ENCODE results near the gene ZNF555. TPM values are rescaled to one million over a fixed set of nuclear protein-coding genes. Genes with fewer than 3 reads are reported as not detected.
"Not testable (repeated sequence)": the region's sequence is repeated elsewhere in the genome, so short reads cannot be mapped to it uniquely, and the experiment has no call there.

The ZNF555 gene
- total RNA-seq, 2 donors from 2014 or later: 1.3 to 2.8 TPM

DNA sequence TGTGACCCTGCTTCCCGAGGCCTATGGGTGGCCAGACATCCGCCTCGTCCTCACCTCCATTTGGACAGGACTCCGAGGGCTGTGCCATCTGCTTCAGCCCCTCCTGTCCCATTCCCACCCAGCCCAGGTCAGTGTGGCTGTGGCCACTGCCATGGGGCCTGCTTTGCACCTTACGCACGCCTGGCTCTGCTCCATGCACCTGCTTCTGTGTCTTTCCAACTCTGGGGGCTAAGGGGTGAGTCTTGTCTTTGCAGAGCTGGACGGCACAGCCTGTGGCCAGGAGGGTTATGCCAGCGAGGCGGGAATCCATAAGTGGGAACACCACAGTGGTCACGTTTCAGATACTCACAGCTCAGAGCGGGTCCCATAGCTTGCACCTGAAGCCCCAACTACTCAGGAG lies 26.8 kb upstream of the ZNF555 start:
- H3K9me3 Mint-ChIP-seq: peaks cover 0 to 4% of the 10 kb centered on the region in 2 donors
- ATAC-seq: no peak
- H3K27ac Mint-ChIP-seq: no peak overlapping the region
- peaks cover 0 to 2% of the 10 kb centered on the region in 2 donors for H3K36me3 Mint-ChIP-seq
- no peak for DNase-seq (ENCODE audit: low spot score in 2 of 2)

DNA sequence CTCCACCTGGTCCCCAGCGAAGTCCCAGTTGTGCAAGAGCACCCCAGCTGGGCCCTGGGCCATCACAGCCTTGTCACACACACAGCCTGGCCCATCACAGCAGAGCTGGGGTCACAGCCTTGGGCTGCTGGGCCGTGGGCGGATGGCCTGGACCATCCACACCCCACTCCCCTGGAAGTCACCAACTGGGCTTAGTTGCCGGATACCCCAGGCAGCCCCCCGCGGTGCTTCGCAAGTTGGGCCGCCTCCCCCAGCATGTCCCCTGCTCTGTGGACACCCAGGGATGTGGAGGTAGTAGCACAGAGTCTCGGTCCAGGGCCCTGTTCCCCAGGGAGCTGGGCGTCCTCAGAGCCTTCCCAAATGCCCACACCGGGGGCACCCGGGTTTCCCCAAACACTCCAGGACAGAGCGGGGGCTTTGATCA lies 26.1 kb upstream of the ZNF555 start:
- no peak for ATAC-seq
- peak overlapping the region in 1 of 2 donors; percentile 36 for H3K27ac Mint-ChIP-seq
- H3K36me3 Mint-ChIP-seq: no peaks in the 10 kb centered on the region
- H3K9me3 Mint-ChIP-seq: peaks cover 0 to 4% of the 10 kb centered on the region in 2 donors
- DNase-seq (ENCODE audit: low spot score in 2 of 2): no peak

DNA sequence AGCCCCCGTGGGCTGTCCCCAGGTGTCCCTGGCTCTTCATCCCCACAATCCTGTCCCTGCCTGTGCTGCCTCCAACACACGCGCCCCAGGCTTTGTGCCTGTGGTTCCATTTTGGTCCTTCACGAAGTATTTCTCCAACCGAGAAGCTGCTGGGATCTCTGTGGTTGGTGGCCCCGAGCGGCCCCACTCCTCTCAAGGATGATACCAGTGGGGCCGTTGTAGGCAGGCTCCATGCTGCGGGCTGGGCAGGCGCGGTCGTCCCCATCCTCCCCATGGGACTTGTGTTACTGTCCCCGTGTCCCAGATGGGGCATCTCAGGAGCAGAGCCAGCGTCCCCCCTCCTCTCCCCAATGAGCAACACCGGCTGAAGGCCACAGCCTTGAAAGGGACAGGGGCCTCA lies 25.4 kb upstream of the ZNF555 start:
- ATAC-seq (no peak), DNase-seq (ENCODE audit: low spot score in 2 of 2) (no peak)
- H3K27ac Mint-ChIP-seq: no peak overlapping the region
- H3K9me3 Mint-ChIP-seq: peaks cover 0 to 4% of the 10 kb centered on the region in 2 donors
- H3K36me3 Mint-ChIP-seq: no peaks in the 10 kb centered on the region

DNA sequence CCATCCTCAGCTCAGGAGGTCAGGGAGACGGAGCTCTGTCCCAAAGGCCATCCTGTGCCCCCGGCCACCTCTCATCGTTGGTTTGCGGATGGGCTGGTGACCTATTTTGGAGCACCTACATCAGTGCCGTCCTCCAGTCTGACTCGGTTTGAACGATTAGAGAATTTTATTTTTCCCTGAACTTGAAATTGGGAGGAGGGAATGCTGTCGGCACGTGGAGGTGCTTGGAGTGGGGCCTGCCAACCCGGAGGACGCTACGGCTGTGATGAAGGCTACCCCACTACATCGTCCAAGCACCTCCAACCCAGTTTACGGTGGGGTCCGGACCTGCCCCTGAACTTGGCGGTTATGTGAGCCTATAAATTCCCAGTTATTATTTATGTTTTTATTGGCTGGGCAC lies 24.6 kb upstream of the ZNF555 start:
- no peaks in the 10 kb centered on the region for H3K36me3 Mint-ChIP-seq
- DNase-seq (ENCODE audit: low spot score in 2 of 2) (no peak), ATAC-seq (no peak)
- H3K9me3 Mint-ChIP-seq: peaks cover 0 to 4% of the 10 kb centered on the region in 2 donors
- H3K27ac Mint-ChIP-seq: no peak overlapping the region

DNA sequence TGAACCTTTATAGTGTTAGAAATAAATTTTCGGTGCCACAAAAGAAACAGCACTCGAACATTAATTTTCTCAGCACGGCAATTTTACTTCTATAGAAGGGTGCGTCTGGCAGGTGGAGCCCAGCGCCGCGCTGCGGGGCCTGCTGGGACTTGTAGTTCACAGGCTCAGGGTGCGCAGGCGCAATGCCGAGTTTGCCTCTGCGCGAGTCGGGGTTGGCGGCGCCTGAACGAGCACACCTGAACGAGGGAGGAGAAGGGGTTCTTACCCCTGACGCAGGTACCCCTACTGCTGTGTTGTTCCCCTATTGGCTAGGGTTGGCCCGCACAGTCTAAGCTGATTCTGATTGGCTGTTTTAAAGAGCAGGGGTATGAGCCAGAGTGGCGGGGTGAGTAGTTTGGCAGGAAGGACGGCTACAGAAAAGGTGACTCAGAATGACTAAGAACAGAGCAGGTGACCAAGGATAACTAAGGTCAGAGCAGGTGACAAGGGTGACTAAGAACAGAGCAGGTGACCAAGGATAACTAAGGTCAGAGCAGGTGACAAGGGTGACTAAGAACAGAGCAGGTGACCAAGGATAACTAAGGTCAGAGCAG lies 23.9 kb upstream of the ZNF555 start:
- H3K27ac Mint-ChIP-seq: peak overlapping the region in 1 of 2 donors; percentile 22
- H3K9me3 Mint-ChIP-seq; H3K36me3 Mint-ChIP-seq; DNase-seq (ENCODE audit: low spot score in 2 of 2): not testable (repeated sequence)
- peak in 1 of 2 donors; percentile 21 for ATAC-seq

DNA sequence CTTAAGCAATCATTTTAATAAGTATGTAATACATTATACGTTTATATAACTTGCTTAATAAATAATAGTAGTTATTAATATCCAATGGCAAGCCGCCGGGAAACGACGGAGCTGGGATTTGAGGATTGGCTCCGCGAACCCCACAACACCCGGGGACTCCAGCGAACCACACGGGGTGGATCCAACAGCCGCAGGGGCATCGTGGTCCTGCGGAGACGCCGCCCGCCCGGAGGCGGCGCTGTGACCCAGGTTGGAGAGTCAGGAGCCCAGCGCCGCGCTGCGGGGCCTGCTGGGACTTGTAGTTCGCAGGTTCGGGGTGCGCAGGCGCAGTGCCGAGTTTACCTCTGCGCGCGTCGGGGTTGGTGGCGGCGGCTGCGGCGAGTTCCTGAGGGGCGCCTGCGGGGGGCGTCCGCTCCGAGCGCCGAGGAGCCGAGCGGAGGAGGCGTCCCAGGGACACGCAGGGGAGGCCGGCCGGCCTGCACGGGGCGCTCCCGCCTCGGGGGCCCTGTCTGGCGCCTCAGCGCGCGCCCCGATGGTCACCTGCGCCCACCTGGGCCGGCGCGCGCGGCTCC lies 21.6 kb upstream of the ZNF555 start, which contains the start of gene ZNF554:
ZNF554 (plus strand) TSS at position 329 of the 572 bp plus-strand sequence; CDS start at position 533, 204 bp downstream.
- no peaks in the 10 kb centered on the region for H3K36me3 Mint-ChIP-seq
- H3K27ac Mint-ChIP-seq: peak within 1 kb of the TSS; percentile 56 to 79
- DNase-seq (ENCODE audit: low spot score in 2 of 2) (peak; percentile 96 to 99), ATAC-seq (peak; percentile 95 to 98)
- H3K9me3 Mint-ChIP-seq: peaks cover 0 to 4% of the 10 kb centered on the region in 2 donors

DNA sequence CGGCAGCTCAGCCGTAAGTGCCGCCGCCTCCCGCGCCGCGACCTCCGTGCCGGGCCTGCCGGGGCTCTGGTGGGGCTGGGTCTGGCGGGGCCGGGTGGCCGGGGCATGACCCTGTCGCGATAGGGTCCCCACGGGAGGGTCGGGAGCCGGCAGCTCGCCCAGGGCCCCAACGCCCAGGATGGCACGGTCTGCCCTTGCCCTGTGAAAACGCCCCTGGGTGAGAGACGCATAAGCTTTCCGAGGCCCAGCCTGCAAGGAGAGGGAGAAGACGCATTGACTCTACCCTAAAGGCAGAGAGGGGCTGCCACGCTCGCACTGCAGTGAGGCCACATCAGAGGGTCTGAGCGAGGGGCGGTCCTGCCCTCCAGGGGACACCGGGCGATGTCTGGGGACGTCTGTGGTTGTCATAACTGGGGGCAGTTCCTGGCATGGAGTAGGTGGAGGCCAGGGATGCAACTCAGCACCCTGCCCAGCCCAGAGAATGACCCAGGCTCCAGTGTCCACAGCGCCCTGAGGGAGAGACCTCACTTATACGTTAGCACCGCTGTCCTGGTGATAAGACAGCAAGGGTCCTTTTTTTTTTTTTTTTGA lies 21.1 kb upstream of the ZNF555 start:
- ATAC-seq (peak in 1 of 2 donors; percentile 23), DNase-seq (ENCODE audit: low spot score in 2 of 2) (no peak)
- Mint-ChIP-seq H3K36me3 (no peaks in the 10 kb centered on the region), H3K27ac (peak overlapping the region; percentile 18 to 44), H3K9me3 (peaks cover 0 to 4% of the 10 kb centered on the region in 2 donors)

DNA sequence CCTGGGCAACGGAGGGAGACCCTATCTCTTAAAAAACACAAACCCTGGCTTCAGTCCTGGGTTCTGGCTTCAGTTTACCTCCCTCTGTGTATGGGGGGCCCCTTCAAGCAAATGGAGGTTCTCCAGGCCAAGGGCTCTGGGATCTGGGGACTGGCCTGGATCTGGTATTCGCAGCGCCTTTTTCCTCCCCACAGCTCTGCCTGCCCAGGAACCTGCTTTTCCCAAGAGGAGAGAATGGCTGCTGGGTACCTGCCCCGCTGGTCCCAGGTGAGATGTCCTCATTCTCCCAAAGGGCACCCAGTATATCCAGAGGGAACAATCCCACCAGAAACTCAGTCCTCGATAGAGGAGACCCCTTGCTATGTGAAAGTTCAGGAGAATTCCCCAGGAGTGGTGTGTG lies 18.4 kb upstream of the ZNF555 start:
- Mint-ChIP-seq H3K36me3 (peaks cover 6 to 8% of the 10 kb centered on the region in 2 donors), H3K27ac (no peak overlapping the region), H3K9me3 (peaks cover 0 to 11% of the 10 kb centered on the region in 2 donors)
- ATAC-seq: no peak
- DNase-seq (ENCODE audit: low spot score in 2 of 2): no peak

DNA sequence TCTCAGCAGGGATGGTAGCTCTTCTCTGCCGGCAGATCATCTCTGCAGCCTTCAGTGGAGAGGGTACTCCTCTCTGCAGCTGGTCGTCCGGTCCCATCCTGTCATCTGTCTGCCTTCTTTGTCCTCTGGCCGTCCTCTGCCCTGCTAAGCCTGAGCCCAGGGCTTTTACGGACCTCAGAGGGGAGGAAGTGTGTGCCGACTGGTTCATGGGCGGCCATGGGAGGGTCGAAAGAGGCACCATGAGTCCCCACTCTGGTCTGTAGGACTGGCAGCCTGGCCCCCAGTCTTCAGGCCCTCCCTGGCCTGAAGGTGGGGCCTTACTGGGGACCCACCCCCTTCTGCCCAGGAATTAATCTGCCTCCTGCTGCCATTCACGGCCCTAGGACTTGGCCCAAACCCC lies 17.6 kb upstream of the ZNF555 start:
- Mint-ChIP-seq H3K27ac (no peak overlapping the region), H3K36me3 (peaks cover 14 to 16% of the 10 kb centered on the region in 2 donors), H3K9me3 (peaks cover 4 to 17% of the 10 kb centered on the region in 2 donors)
- no peak for ATAC-seq
- DNase-seq (ENCODE audit: low spot score in 2 of 2): no peak

DNA sequence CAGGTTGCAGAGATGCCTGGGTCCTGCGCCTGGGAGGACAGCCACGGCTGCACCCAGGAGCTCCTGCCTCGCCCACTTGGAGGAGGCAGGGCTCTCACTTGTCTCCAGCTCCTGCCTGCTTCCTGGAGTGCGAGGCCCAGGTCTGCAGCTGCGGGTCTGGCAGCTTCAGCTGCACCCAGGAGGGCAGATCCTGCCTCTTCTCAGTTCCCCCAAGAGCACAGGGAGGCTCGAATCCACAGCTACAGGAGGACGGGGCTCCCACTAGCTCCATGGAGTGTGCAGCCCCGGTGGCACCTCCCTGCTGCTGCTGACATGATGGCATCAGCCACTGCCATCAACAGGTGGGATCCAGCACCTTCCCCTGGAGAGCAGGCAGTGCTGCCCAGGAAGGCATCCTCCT lies 17.1 kb upstream of the ZNF555 start:
- ATAC-seq (no peak), DNase-seq (ENCODE audit: low spot score in 2 of 2) (no peak)
- H3K9me3 Mint-ChIP-seq: peaks cover 5 to 19% of the 10 kb centered on the region in 2 donors
- H3K36me3 Mint-ChIP-seq: peaks cover 15 to 19% of the 10 kb centered on the region in 2 donors
- no peak overlapping the region for H3K27ac Mint-ChIP-seq

DNA sequence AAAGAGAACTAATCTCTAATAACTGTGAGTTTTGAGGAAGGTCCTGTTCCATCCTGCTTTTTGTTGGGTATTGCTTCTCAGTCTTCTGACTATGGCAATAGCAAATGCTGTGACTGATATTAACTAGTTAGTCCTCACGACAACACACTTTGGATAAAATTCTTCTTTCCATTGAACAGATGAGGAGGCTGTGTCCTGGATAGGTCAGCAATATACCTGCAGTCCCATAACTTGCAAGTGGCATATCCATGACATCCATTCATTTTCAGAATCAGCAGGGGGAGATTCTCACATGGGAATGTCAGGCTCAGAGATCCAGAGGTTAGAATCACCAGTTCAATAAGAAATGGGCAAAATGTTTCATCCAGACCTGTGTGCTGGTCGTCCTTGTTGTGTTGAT lies 14.3 kb upstream of the ZNF555 start:
- H3K27ac Mint-ChIP-seq: no peak overlapping the region
- ATAC-seq: no peak
- H3K9me3 Mint-ChIP-seq: peaks cover 8 to 19% of the 10 kb centered on the region in 2 donors
- no peak for DNase-seq (ENCODE audit: low spot score in 2 of 2)
- peaks cover 15 to 35% of the 10 kb centered on the region in 2 donors for H3K36me3 Mint-ChIP-seq

DNA sequence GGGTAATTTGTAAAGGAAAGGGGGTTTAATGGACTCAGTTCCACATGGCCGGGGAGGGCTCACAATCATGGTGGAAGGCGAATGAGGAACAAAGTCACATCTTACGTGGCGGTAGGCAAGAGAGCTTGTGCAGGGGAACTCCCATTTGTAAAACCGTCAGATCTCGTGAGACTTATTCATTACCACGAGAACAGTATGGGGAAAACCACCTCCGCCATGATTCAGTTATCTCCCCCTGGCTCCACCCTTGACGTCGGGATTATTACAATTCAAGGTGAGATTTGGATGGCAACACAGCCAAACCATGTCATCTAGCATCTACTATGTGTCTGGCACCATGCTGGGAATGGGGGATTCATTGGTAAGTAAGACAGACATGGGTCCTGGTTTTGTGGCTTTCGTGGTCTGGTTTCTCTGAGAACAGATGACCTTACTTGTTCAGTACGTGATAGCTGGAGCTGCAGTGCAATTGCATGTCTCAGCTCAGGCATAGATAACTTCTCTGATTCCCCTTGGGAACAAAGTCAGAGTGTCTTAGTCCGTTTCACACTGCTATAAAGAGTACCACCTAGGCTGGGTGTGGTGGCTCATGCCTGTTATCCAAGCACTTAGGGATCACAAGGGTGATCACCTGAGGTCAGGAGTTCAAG lies 13.3 kb upstream of the ZNF555 start:
- ATAC-seq: no peak
- no peak for DNase-seq (ENCODE audit: low spot score in 2 of 2)
- Mint-ChIP-seq H3K9me3 (peaks cover 11 to 24% of the 10 kb centered on the region in 2 donors), H3K27ac (peak overlapping the region in 1 of 2 donors; percentile 32), H3K36me3 (peaks cover 20 to 45% of the 10 kb centered on the region in 2 donors)

DNA sequence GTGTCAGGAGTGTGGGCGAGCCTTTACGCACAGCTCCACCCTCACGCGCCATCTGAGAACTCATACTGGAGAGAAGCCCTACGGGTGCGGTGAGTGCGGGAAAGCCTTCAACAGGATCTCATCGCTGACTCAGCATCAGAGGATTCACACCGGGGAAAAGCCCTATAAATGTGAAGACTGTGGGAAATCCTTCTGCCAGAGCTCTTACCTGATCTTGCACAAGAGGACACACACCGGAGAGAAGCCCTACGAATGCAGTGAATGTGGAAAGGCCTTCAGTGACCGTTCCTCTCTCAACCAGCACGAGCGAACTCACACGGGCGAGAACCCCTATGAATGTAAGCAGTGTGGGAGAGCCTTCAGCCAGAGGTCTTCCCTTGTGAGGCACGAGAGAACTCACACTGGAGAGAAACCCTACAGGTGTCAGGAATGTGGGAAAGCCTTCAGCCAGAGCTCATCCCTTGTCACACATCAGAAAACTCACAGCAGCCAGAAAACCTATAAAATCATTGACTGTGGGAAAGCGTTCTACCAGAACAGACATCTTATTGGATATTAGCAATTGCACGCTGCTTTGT lies 6.9 kb upstream of the ZNF555 start:
- H3K9me3 Mint-ChIP-seq: peaks cover 34% of the 10 kb centered on the region in 2 donors
- no peak overlapping the region for H3K27ac Mint-ChIP-seq
- H3K36me3 Mint-ChIP-seq: peaks cover 34 to 58% of the 10 kb centered on the region in 2 donors
- DNase-seq (ENCODE audit: low spot score in 2 of 2) (no peak), ATAC-seq (no peak)

DNA sequence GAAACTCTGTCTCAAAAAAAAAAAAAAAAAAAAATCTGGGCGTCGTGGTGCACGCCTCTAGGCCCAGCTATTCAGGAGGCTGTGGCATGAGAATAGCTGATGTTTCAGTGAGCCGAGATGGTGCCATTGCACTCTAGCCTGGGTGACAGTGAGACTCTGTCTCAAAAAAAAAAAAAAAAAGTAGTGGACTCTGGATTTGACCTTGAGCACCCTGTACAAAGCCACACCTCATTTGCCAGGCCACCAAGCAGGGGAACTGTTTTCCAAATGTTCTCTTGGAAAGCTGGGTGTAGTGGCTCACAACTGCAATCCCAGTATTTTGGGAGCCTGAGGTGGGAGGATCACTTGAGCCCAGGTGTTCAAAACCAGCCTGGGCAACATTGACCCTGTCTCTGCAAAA lies 3.8 kb upstream of the ZNF555 start:
- ATAC-seq (no peak), DNase-seq (ENCODE audit: low spot score in 2 of 2) (no peak)
- peaks cover 39 to 49% of the 10 kb centered on the region in 2 donors for H3K36me3 Mint-ChIP-seq
- no peak overlapping the region for H3K27ac Mint-ChIP-seq
- peaks cover 30 to 36% of the 10 kb centered on the region in 2 donors for H3K9me3 Mint-ChIP-seq

DNA sequence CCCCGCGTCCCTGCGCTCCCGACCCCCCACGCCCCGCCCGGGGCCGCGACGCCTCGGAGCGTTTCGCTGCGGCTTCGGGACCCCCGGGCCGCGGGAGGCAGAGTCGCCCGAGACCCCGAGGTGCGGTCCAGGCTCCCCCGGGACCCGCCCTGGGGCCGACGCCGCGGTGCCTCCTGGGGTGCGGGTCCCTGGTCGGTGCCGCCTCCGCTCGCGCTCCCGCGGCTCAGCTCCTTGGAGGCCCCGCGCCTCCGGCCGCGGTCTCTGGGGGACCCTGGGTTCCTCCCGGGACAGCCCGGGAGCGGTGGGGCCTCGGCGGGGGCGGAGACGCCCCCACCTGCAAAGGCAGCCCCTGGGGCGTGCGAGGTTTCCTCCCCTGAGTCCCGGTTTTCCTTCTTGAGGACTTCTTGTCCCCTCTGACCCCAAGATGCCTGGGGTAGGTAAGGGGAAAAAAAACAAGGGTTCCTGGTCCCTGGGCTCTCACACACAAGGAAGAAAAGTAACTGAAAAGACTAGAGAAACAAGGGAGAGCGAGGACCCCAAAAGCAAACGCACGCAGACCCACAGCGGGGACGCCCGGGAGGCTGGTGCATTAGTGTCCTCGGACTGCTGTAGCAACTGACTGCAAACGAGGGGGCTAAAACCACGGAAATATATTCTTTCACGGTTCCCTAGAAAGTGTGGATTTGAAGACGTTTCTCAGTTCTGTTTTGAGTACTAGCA lies 740 bp downstream of the ZNF555 start:
- H3K9me3 Mint-ChIP-seq: peaks cover 0 to 11% of the 10 kb centered on the region in 2 donors
- DNase-seq (ENCODE audit: low spot score in 2 of 2): no peak
- H3K27ac Mint-ChIP-seq: no peak overlapping the region
- peaks cover 10 to 29% of the 10 kb centered on the region in 2 donors for H3K36me3 Mint-ChIP-seq
- no peak for ATAC-seq

DNA sequence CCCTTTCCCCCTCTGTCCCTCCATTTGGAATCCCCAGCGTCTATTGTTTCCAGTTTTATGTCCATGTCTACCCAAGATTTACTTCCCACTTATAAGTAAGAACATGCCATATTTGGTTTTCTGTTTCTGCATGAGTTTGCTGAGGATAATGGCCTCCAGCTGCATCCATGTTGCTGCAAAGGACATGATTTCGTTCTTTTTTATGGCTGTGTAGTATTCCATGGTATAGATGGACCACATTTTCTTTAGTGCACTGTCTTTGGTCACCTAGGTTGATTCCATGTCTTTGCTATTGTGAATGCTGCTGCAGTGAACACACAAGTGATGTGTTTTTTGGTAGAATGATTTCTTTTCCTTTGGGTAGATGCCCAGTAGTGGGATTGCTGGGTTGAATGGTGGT lies 3.8 kb downstream of the ZNF555 start:
- ATAC-seq: no peak
- Mint-ChIP-seq H3K27ac (no peak overlapping the region), H3K36me3 (peaks cover 13 to 34% of the 10 kb centered on the region in 2 donors), H3K9me3 (peaks cover 2 to 13% of the 10 kb centered on the region in 2 donors)
- DNase-seq (ENCODE audit: low spot score in 2 of 2): no peak

Data from activated naive CD4-positive, alpha-beta T cell treated with anti-CD3 and anti-CD28 coated beads, Interleukin-2, amount 50 U/mL, for 72 hours (primary cell).